SIG-M5 (cell line): Measurements from ENCODE around the gene ZSCAN4.

ENCODE experiments used
- DNase-seq: peaks from one replicate; lab custom pipeline; 2025; lab: John Stamatoyannopoulos, UW

ZSCAN4 gene

GRCh38 chr19:57682226-57682766 is 13.6 kb downstream of the ZSCAN4 start:
- DNase-seq = no peak

GRCh38 chr19:57686727-57687126 is 18.0 kb downstream of the ZSCAN4 start:
- no peak for DNase-seq

GRCh38 chr19:57687363-57688010 is 18.8 kb downstream of the ZSCAN4 start:
- DNase-seq = no peak

GRCh38 chr19:57688011-57688763 is 19.5 kb downstream of the ZSCAN4 start:
- DNase-seq = no peak

- no peak for DNase-seq
Measured at GRCh38 chr19:57689750-57690149, 21.0 kb downstream of the ZSCAN4 start.

- no peak for DNase-seq
Measured at GRCh38 chr19:57701625-57702024, 32.9 kb downstream of the ZSCAN4 start.

GRCh38 chr19:57706346-57706745 is 37.6 kb downstream of the ZSCAN4 start:
- no peak for DNase-seq

GRCh38 chr19:57708641-57709361 is 40.1 kb downstream of the ZSCAN4 start, which contains the start of gene ZNF154:
Gene ZNF154 (minus strand): TSS chr19:57709204. CDS start chr19:57708971, 233 bp downstream.
- no peak for DNase-seq

- DNase-seq = no peak
Measured at GRCh38 chr19:57709616-57710015, 40.9 kb downstream of the ZSCAN4 start.

- no peak for DNase-seq
Measured at GRCh38 chr19:57712222-57712621, 43.5 kb downstream of the ZSCAN4 start.

- DNase-seq = no peak
Measured at GRCh38 chr19:57719424-57719823, 50.7 kb downstream of the ZSCAN4 start.

- DNase-seq = no peak
Measured at GRCh38 chr19:57719901-57720519, 51.3 kb downstream of the ZSCAN4 start.

- DNase-seq = no peak
Measured at GRCh38 chr19:57720878-57721277, 52.1 kb downstream of the ZSCAN4 start.
